Right lobe of liver (tissue), 4 donors: ENCODE measurements around the gene RCBTB2.

Experiments used
- CTCF ChIP-seq, 4 donors: fragments of 200-600 bp in 3 of 4; fragments of 450-650 bp in 1 of 4; IDR thresholded peaks; one replicate each; pipeline versions ENCODE4 v1.5.1 to v1.8.0; 2016 to 2022; ENCODE audit warnings: antibody characterized with exemption in 4 of 4, mild to moderate bottlenecking in 2 of 4
- POLR2A ChIP-seq: fragments of 450-650 bp; IDR thresholded peaks from one replicate; pipeline ENCODE4 v1.6.1; 2017; ENCODE audit warnings: antibody characterized with exemption, mild to moderate bottlenecking
- donor health status: DM: no; HTN: no; CAD: no.
- donor health status: DM: no; HTN: no; CAD: no.
- donor health status: DM: no; HTN: yes; CAD: no.

GRCh38 chr13:48547663-48548092 lies 14.8 kb upstream of the RCBTB2 start:
- TF ChIP-seq CTCF (IDR thresholded peaks at IDR 0.05): no peak
- TF ChIP-seq POLR2A: no peak
